Tongue (tissue), 2 donors: ENCODE data around the gene POU2F1. TPM values are rescaled to one million over a fixed set of nuclear protein-coding genes. Genes with fewer than 3 reads are reported as not detected.
"Not testable (repeated sequence)": the region's sequence is repeated elsewhere in the genome, so short reads cannot be mapped to it uniquely, and the experiment has no call there.

Experiments
- DNase-seq: peaks from one replicate; pipeline ENCODE4 v3.0.0-alpha.2; 2015
- total RNA-seq: library from RNA; depleted of rRNA; stranded (reverse); fragments of >200 nt; gene quantifications from one replicate; pipeline ENCODE4 v1.2.3, GENCODE V29; 2014

POU2F1 gene
- total RNA-seq, 1 donor from 2014 or later = 17.4 TPM

GRCh38 chr1:167314671-167315070, 94.0 kb downstream of the POU2F1 start:
- no peak for DNase-seq

GRCh38 chr1:167317463-167317862, 96.8 kb downstream of the POU2F1 start:
- no peak for DNase-seq

DNA sequence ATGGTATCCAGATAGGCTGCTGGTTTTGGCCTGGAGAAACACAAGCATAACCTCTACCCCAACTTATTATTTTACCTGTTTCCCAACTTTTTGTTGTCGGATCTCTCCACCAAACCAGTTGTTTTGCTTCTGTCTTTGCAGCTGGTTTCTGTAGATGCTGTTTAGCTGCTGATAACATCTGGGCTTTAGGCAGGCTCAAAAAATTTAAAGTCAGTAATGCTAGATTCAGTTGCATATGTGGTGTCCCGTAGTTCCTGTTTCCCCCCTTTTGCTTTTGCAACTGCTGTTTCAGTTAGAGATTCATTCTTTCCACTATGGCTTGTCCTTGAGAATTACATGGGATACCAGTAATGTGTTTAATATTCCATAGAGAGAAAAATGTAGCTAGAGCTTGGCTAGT, 98.5 kb downstream of the POU2F1 start:
- not testable (repeated sequence) for DNase-seq

GRCh38 chr1:167322483-167322882, 101.8 kb downstream of the POU2F1 start:
- DNase-seq = no peak

- no peak for DNase-seq
These were observed 104.5 kb downstream of the POU2F1 start for GRCh38 chr1:167325151-167325550.

DNA sequence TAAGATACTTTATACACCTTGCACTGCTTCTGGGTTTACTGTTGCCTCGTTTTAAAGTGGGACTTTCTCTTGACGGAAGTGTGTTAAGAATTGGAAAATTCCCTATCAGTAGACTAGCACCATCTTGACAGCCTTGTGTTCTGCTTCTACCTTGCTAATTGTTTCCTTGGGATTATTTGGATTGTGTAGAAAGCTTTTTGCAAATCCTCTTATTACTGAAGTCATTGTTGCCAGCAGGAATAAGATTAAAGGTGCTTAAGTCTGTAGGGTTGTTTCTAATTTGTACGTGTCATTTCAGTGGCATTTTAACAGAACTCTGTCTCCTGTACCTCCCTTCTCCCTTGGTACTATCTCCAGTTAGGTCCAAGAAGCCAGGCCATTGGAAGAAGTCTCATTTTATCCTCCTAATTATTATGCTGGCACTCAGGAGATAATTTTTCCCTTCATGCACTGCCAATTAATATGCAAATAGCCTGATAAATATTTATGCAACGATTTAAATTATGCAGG, 107.7 kb downstream of the POU2F1 start:
- DNase-seq = no peak

DNA sequence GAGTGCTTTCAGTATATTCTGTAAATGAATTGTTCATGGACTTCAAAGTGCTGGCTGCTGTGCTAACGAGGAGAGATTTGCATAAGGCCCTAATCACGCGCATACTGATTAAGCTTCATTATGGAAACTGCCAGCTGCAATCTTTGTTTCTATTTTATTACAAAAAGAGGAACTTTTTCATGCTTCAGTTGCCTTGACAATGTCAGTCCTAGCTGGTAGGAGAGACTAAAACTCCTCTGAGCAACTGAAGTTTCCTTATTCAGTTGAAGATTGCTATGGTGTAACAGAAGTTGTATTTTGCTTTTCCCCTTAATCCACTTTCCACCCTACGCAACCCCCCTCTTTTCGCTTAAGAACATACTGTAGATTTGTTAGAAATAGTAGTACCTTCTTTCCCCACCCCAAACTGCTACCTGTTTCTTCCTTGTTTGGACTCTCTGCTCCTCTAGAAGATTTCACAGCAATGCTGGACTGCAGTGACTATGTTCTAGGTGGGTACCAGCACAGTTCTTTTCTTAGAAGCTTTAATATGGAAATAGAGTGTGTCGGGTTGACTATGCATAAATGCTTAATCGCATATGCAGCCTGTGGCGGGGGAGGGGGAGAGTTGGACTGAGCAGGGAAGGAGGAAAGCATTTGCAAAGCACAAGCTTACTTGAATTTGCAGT, 108.3 kb downstream of the POU2F1 start:
- peak; percentile 41 for DNase-seq

DNA sequence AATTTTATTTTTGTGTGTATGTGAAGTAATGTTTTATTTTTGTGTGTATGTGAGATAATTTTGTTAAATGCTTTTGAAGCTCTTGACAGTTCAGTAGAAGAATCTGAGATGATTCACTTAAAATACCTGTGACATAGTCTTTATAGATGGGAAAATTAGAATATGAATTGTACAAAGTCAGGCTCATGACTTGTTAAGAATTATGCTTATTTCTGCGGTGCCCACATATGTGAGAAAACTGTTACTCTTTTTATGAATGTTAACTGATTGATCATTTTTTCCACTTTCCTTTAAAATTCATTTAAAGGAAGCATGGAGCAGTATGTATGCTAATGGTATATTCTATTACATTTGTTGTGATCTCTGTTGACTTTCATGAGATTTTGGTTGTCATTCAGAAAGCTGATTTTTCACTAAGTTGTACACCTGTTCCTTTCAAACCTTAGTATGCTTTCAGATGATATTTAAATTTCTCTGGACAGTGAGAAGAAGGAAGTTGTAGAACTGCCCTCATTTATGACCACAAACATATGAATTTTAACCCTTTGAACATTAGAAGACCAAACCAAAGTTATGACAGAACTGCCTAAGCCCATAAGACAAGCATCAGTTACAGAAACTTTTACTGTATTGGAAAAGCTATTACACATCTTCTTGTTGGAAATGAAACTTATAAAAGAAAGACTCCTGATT, 110.1 kb downstream of the POU2F1 start:
- DNase-seq = no peak

DNA sequence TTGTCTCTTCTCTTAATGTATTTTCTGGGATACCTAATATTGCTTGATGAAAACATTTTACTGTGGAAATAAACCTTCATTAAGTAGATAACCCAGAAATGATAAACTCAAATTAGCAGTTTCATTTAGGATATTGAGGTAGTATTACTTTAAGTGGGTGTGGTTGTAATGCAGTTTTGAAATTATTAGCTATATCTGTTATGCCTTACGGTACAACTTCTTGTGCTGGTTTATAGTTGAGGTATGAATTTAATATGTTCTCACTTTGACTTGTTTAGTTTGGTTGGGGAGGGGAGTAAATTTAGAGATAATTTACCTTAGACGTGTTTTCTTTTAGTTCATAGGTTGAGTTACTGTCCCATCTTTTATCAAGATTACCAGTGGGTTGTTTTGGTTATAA, 111.0 kb downstream of the POU2F1 start:
- no peak for DNase-seq

DNA sequence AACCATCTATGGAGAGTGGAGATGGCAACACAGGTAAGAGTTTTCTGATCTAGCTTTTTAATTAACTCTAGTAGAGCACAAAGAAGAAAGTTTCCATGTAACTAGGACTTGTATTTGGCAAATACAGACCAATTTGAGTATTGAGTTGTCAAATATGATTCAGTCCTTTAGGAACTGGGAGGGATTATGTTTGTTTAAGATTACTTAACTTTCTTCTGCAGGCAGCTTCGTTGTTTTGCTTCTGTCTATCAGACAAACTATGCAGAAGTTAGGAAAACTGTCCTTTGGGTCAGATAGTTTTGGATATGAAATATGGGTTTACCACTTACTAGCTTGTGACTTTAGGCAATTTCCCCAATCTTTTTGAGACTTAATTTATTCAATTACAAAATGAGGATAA, 111.8 kb downstream of the POU2F1 start:
- no peak for DNase-seq

DNA sequence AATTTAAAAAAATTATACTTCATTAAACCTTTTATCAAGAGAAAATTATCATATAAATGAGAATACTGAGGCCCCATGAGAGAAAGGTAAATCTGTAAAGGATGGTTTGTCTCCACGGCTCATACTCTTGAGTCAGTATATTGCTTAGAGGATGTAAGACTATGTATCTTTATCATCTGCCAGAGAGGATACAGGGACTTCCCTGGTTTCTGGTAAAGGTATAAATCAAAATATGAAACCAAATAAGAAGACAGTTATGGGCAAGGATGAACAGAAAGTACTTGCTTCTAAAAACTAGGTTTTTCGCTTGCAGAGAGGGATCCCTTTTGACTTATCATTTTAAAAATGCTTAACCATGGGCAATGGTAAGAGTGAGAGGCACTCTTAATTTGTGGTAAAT, 112.4 kb downstream of the POU2F1 start:
- DNase-seq = no peak

DNA sequence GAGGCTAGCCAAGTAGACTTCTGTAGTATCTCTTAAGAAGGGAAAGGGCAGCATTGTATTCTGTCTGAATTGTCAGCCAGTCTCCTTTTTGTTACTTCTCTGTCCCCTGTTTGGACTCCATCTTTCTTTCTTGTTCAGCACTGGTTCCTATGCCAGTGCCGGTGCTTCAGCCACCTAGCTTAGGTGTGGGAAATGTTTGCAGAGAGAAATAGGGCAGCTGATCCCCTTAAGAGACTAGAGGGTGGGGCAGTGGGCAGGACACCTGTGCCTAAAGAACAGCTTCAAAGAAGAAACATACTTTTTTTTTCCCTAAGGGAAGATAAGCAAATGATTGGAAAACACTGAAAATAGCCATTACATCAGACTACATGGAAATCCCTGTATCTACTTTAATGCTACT, 113.0 kb downstream of the POU2F1 start:
- no peak for DNase-seq

DNA sequence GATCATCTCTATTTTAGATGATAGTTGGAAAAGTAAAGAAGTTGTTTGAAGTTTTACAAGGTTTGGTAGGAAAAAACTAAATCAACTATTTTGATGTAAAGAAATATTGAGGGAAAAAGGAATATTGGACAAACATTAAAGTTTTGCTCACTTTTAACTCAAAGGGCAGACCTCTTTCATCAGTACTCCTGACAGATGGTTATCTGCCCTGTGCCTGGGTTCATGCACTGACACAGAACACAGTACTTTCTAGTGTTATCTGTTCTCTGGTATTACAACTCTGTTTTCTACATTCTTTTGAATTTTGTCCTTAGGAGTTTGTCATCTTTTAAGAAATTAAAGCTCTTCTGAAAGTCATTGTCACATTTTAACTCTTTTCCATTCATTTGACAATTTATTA, 118.7 kb downstream of the POU2F1 start:
- DNase-seq = no peak

DNA sequence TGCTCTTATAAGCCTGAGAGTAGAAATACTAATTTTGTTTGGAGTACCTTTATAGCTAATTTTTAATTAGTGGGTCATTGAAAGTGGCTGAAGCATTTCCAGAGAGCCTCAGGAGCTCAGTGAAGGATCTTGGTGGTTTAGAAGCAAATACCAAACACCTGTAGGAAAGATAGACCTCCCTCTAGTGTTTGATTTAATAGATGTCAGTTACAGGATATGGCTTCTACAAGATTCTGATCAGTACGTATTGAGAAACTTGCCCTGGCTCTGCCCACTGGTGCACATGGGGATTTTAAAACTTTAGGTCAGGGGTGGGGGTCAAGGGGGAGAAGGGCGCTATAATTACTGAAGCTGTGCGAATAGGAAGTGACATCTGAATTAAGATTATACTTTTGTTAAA, 122.2 kb downstream of the POU2F1 start:
- no peak for DNase-seq

DNA sequence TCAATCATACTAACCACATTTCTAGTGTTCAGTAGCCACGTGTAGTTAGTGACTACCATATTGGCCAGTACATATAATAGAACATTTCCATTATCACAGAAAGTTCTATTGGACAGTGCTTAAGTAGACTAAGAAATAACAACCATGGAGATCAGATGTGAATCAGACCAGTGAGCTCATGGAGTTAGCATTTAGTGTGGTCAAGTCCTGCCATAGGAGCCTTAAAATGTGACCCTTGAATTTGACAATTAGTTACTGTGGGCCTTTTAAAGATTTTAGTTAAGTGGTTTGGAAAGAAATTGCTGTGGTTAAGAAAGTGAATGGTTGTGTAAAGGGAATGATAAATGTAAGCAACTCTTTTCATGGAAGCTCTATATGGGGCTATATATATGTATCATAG, 123.4 kb downstream of the POU2F1 start:
- no peak for DNase-seq

- DNase-seq = no peak
These were observed 124.1 kb downstream of the POU2F1 start for GRCh38 chr1:167344615-167345385.

DNA sequence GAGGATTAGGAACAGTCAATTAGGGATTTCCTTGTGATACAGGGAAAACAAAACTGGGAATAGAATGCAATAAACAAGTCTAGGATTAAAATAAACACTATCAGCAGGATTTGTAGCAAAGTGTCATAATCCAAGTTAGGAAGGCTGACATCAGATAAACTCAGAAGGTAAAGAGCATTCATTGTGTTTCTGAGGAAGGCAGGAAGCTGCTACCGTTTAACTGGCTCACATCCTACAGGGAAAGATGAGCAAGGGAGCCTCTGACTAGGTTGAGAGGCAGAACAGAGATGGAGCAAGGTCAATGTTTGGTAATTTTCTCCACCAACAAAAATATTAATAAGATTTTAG, 124.7 kb downstream of the POU2F1 start:
- no peak for DNase-seq

DNA sequence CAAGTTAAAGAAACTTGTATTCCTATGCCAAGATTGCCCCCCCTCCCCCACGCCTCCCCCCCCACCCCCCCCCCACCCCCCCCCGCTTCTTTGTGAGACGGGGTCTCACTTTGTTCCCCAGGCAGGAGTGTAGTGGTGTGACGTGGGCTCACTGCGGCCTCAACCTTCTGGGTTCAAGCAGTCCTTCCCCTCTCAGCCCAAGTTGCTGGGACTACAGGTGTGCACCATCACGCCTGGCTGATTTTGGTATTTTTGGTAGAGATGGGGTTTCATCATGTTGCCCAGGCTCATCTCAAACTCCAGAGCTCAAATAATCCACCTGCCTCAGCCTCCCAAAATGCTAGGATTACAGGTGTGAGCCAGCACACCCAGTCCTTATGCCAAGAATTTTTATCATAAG, 136.6 kb downstream of the POU2F1 start:
- DNase-seq = no peak

DNA sequence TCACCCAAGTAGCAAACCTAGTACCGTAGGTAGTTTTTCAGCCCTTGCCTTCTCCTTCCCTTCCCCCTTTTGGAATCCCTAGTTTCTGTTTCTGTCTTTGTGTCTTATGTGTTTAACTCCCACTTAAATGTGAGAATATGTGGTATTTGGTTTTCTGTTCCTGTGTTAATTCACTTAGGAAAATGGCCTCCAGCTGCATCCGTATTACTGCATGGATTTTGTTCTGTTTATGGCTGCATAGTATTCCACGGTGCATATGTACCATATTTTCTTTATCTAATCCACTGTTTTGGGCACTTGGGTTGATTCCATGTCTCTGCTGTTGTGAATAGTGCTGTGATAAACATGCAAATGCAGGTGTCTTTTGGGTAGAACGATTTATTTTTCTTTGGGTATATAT, 138.6 kb downstream of the POU2F1 start:
- DNase-seq = no peak

DNA sequence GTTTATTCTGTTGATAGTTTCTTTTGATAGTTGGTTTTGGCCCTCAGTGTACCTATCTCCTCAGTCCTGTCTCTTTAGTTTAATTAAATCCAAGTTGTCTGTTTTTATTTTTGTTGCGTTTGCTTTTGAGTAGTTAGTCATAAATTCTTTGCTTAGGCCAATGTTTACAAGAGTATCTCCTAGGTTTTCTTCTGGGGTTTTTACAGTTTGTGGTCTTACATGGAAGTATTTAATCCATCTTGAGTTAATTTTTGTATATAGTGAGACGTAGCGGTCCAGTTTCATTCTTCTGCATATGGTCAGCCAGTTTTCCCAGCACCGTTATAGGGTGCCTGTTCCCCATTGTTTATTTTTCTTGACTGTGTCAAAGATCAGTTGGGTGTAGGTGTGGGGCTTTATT, 139.4 kb downstream of the POU2F1 start:
- DNase-seq = no peak

DNA sequence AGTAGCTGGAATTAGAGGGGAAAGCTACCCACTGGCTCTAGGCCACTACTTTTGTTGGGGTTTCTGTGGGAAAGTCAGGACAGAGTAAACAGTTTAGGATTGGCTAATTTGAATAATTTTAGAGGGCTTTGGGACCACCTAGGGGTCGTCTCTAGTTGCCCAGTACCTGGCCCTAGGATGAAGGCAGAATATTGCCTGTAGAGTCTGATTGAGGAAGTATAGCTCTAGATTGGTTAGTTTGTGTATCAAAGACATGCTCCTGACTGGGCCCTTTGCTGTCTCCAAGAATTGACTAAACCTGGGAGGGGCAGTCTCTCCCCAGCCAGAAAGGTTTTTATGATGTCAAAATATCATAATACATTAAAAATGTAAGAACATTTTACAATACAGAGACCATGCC, 142.0 kb downstream of the POU2F1 start:
- no peak for DNase-seq

GRCh38 chr1:167364826-167365225, 144.1 kb downstream of the POU2F1 start:
- no peak for DNase-seq

DNA sequence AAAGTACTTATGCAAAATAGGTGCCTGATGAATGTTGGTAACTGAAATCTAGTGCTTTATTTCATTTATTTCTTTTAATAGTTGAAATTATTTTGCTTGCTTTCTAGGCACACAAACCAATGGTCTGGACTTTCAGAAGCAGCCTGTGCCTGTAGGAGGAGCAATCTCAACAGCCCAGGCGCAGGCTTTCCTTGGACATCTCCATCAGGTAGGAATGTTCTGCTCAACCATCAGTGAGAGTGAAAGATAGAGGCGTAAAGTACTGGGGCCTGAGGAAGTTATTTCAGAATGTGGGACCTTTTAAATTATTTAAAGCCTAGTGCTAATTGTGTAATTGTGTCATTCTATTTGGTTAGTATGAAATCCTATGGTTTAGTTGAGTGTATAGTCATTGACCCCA, 144.7 kb downstream of the POU2F1 start:
- no peak for DNase-seq
